Measurements from ENCODE around the gene PSD2. TPM values are rescaled to one million over a fixed set of nuclear protein-coding genes. Genes with fewer than 3 reads are reported as not detected.

PSD2 gene
- total and polyA plus RNA-seq, 2 donors (not counting 1 experiment from before 2014, with no cell fraction given) = 0.10 to 0.17 TPM

GRCh38 chr5:139872851-139873794 lies 77.5 kb downstream of the PSD2 start:
- no peak overlapping the region for H2AFZ ChIP-seq (ENCODE audit: insufficient read depth, low read depth, low read length, poor library complexity, severe bottlenecking)
- DNase-seq (no peak), ATAC-seq (ENCODE audit: low read depth) (no peak)
- Mint-ChIP-seq H3K9me3 (ENCODE audit: insufficient read depth) (peaks cover 4% of the 10 kb centered on the region), H3K27ac (no peak overlapping the region), H3K27me3 (peaks cover 26% of the 10 kb centered on the region), H3K4me3 (no peak overlapping the region), H3K4me1 (no peaks in the 10 kb centered on the region)
- H4K20me1 ChIP-seq (ENCODE audit: control insufficient read depth, insufficient read depth, low read length, poor library complexity, severe bottlenecking) = no peaks in the 10 kb centered on the region
- WGBS (ENCODE audit: insufficient coverage) = 85% methylated on average over 13 of the region's 16 CpGs
- H3K36me3 ChIP-seq (replicated peaks in 1 of 2; ENCODE audit: control extremely low read depth in 1 of 2, control insufficient read depth in 1 of 2, extremely low read depth in 1 of 2, insufficient read depth in 2 of 2, low read length in 1 of 2) = no peaks in the 10 kb centered on the region
- TF ChIP-seq CTCF (IDR thresholded peaks at IDR 0.05) (no peak), EZH2 (IDR thresholded peaks at IDR 0.05; ENCODE audit: borderline replicate concordance, insufficient read depth, low read depth, low read length, poor library complexity, severe bottlenecking) (no peak)
- no peak overlapping the region for H3K9ac ChIP-seq (ENCODE audit: low read length)
- no peak overlapping the region for H3K4me3 ChIP-seq (ENCODE audit: control extremely low read depth in 1 of 5, extremely low read depth in 1 of 5, insufficient read depth in 1 of 5, low read depth in 2 of 5, low read length in 4 of 5)
- H3K79me2 ChIP-seq (ENCODE audit: control insufficient read depth, insufficient read depth, low read length) = no peaks in the 10 kb centered on the region
- no peak overlapping the region for H3K4me2 ChIP-seq (replicated peaks; ENCODE audit: low read depth, low read length, poor library complexity, severe bottlenecking)
- no peaks in the 10 kb centered on the region for H3K4me1 ChIP-seq (ENCODE audit: control insufficient read depth in 2 of 2, insufficient read depth in 2 of 2, low read length in 2 of 2)
- POLR2A ChIA-PET = no interaction called here
- intact Hi-C loops (cut with micrococcal nuclease) = no loop called here
- H3K9me3 ChIP-seq (ENCODE audit: control extremely low read depth in 1 of 3, control insufficient read depth in 2 of 3, insufficient read depth in 1 of 3, low read length in 2 of 3) = no peaks in the 10 kb centered on the region
- H3K27me3 ChIP-seq (replicated peaks in 1 of 4; ENCODE audit: control extremely low read depth in 1 of 4, control insufficient read depth in 3 of 4, insufficient read depth in 4 of 4, low read length in 3 of 4) = peaks cover 0 to 17% (median 3%) of the 10 kb centered on the region in 4 experiments
- CTCF ChIA-PET = interaction anchor here (0.9 to 1.1 kb wide), 2 partner anchors 14 to 86 kb away, joined by 4 to 5 read pairs; no protein-coding TSS in a partner anchor
- no peak overlapping the region for H3K27ac ChIP-seq (ENCODE audit: low read length in 2 of 2)

DNA sequence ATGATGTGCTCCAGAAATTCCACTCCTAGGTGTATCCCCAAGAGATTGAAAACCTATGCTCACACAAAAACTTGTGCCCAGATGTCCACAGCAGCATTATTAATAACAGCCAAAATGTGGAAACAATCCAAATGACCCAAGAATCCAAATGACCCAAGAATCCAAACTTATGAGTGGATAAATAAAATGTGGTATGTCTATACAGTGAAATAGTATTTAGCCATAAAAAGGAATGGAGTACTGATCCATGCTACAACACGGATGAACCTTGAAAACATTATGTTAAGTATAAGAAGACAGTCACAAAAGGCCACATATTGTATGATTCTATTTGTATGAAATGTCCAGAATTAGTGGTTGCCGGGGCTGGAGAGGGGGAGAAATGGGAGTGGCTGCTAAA lies 80.3 kb downstream of the PSD2 start:
- ChIA-PET POLR2A (no interaction called here), CTCF (no interaction called here)
- Histone ChIP-seq H3K27me3 (replicated peaks in 1 of 4; ENCODE audit: control extremely low read depth in 1 of 4, control insufficient read depth in 3 of 4, insufficient read depth in 4 of 4, low read length in 3 of 4) (peaks cover 0 to 16% (median 3%) of the 10 kb centered on the region in 4 experiments), H3K79me2 (ENCODE audit: control insufficient read depth, insufficient read depth, low read length) (no peaks in the 10 kb centered on the region), H3K27ac (ENCODE audit: low read length in 2 of 2) (no peak overlapping the region), H3K4me1 (ENCODE audit: control insufficient read depth in 2 of 2, insufficient read depth in 2 of 2, low read length in 2 of 2) (no peaks in the 10 kb centered on the region), H3K4me3 (ENCODE audit: control extremely low read depth in 1 of 5, extremely low read depth in 1 of 5, insufficient read depth in 1 of 5, low read depth in 2 of 5, low read length in 4 of 5) (no peak overlapping the region), H2AFZ (ENCODE audit: insufficient read depth, low read depth, low read length, poor library complexity, severe bottlenecking) (no peak overlapping the region), H4K20me1 (ENCODE audit: control insufficient read depth, insufficient read depth, low read length, poor library complexity, severe bottlenecking) (no peaks in the 10 kb centered on the region), H3K9ac (ENCODE audit: low read length) (no peak overlapping the region), H3K36me3 (replicated peaks in 1 of 2; ENCODE audit: control extremely low read depth in 1 of 2, control insufficient read depth in 1 of 2, extremely low read depth in 1 of 2, insufficient read depth in 2 of 2, low read length in 1 of 2) (no peaks in the 10 kb centered on the region), H3K9me3 (ENCODE audit: control extremely low read depth in 1 of 3, control insufficient read depth in 2 of 3, insufficient read depth in 1 of 3, low read length in 2 of 3) (no peaks in the 10 kb centered on the region), H3K4me2 (replicated peaks; ENCODE audit: low read depth, low read length, poor library complexity, severe bottlenecking) (no peak overlapping the region)
- Mint-ChIP-seq H3K4me1 (no peaks in the 10 kb centered on the region), H3K4me3 (no peak overlapping the region), H3K27me3 (peaks cover 31% of the 10 kb centered on the region), H3K27ac (no peak overlapping the region), H3K9me3 (ENCODE audit: insufficient read depth) (peaks cover 4% of the 10 kb centered on the region)
- ATAC-seq (ENCODE audit: low read depth) (no peak), DNase-seq (no peak)
- intact Hi-C loops (cut with micrococcal nuclease) = no loop called here
- TF ChIP-seq EZH2 (IDR thresholded peaks at IDR 0.05; ENCODE audit: borderline replicate concordance, insufficient read depth, low read depth, low read length, poor library complexity, severe bottlenecking) (no peak), CTCF (IDR thresholded peaks at IDR 0.05) (no peak)
- WGBS (ENCODE audit: insufficient coverage) = 71% methylated on average over 1 of the region's 2 CpGs
